Gastrocnemius medialis (tissue), 4 donors: ENCODE data around the gene NGFR.

Source experiments
- POLR2A ChIP-seq, 2 donors: fragments of 450-650 bp; IDR thresholded peaks; one replicate each; pipeline ENCODE4 v1.6.1; 2017; ENCODE audit warnings: antibody characterized with exemption in 2 of 2, mild to moderate bottlenecking in 2 of 2, moderate library complexity in 2 of 2
- TF ChIP-seq, protein P1 (sequence below), 5 experiments: fragments of 450-650 bp in 3 of 5; fragments of 200-600 bp in 2 of 5; sonication (generic) in 2 of 5; IDR thresholded peaks in 4 of 5; conservative IDR thresholded peaks in 1 of 5; 1 replicate in 4 of 5; 2 replicates in 1 of 5; pipeline ENCODE4 v1.5.1; 2016 to 2019; ENCODE audit warnings: antibody characterized with exemption in 5 of 5, mild to moderate bottlenecking in 3 of 5, moderate library complexity in 3 of 5

- TF ChIP-seq, protein P1, sequence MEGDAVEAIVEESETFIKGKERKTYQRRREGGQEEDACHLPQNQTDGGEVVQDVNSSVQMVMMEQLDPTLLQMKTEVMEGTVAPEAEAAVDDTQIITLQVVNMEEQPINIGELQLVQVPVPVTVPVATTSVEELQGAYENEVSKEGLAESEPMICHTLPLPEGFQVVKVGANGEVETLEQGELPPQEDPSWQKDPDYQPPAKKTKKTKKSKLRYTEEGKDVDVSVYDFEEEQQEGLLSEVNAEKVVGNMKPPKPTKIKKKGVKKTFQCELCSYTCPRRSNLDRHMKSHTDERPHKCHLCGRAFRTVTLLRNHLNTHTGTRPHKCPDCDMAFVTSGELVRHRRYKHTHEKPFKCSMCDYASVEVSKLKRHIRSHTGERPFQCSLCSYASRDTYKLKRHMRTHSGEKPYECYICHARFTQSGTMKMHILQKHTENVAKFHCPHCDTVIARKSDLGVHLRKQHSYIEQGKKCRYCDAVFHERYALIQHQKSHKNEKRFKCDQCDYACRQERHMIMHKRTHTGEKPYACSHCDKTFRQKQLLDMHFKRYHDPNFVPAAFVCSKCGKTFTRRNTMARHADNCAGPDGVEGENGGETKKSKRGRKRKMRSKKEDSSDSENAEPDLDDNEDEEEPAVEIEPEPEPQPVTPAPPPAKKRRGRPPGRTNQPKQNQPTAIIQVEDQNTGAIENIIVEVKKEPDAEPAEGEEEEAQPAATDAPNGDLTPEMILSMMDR (IDR thresholded peaks at IDR 0.05 in 4 of 5, conservative IDR thresholded peaks at IDR 0.05 in 1 of 5), result no peak
- TF ChIP-seq POLR2A (IDR thresholded peaks at IDR 0.05), result no peak
Measured at GRCh38 chr17:49496867-49497147, 1.7 kb downstream of the NGFR start.
